IMR-90 (cell line): Measurements from ENCODE around the gene NDUFS5. TPM values are rescaled to one million over a fixed set of nuclear protein-coding genes. Genes with fewer than 3 reads are reported as not detected.

ENCODE experiments used
- ATAC-seq: fragments of 200-7000 bp; cut with Tn5 transposase; 2 replicates; pipeline ENCODE4 v1.9.1; 2020; ENCODE audit warnings: low read depth, mild to moderate bottlenecking, moderate library complexity
- BruUV-seq: library from RNA; stranded (reverse); fragments of 400-500 nt; replicated peaks from 2 replicates; lab custom pipeline; 2021; lab: Mats Ljungman, UMichigan
- CTCF ChIA-PET: fragments of 300-600 bp; formaldehyde crosslinking; extraction: SDS; loops from one replicate; lab custom pipeline; 2021; ENCODE audit warnings: antibody characterized with exemption; lab: Yijun Ruan, JAX
- POLR2A ChIA-PET: fragments of 300-600 bp; sonication (Branson Sonifier 250); formaldehyde crosslinking; loops from one replicate; lab custom pipeline; 2022; ENCODE audit warnings: antibody characterized with exemption; ENCODE audit not compliant: unreplicated experiment; lab: Charles Lee
- DNase-seq: peaks from one replicate; pipeline ENCODE4 v3.0.0; 2013
- H2AFZ ChIP-seq: replicated peaks from 2 replicates; pipeline ENCODE3; 2013; ENCODE audit warnings: low read length, mild to moderate bottlenecking; ENCODE audit not compliant: poor library complexity
- H2AK5ac ChIP-seq: 2 replicates; pipeline ENCODE4 v1.6.1; 2013; ENCODE audit warnings: low read depth, low read length, inconsistent platforms
- H2AK9ac ChIP-seq: replicated peaks from 2 replicates; pipeline ENCODE3; 2013; ENCODE audit warnings: mild to moderate bottlenecking, low read depth, low read length, moderate library complexity; ENCODE audit not compliant: poor library complexity
- H2BK120ac ChIP-seq: 2 replicates; pipeline ENCODE4 v1.6.1; 2013; ENCODE audit warnings: low read depth, low read length, inconsistent platforms
- H2BK15ac ChIP-seq: 3 replicates; pipeline ENCODE4 v1.6.1; 2013; ENCODE audit warnings: low read depth, low read length, inconsistent platforms
- H2BK20ac ChIP-seq: 2 replicates; pipeline ENCODE4 v1.6.1; 2013; ENCODE audit warnings: low read depth, mild to moderate bottlenecking, inconsistent platforms, low read length, moderate library complexity
- H2BK5ac ChIP-seq: 2 replicates; pipeline ENCODE4 v1.6.1; 2013; ENCODE audit warnings: mild to moderate bottlenecking, low read depth, low read length, inconsistent platforms; ENCODE audit not compliant: poor library complexity, severe bottlenecking
- H3K14ac ChIP-seq: replicated peaks from 2 replicates; pipeline ENCODE4 v1.6.1; 2013; ENCODE audit warnings: low read depth, low read length, inconsistent platforms
- H3K18ac ChIP-seq: 2 replicates; pipeline ENCODE4 v1.6.1; 2013; ENCODE audit warnings: low read depth, low read length, control low read depth
- H3K23ac ChIP-seq: 2 replicates; pipeline ENCODE4 v1.6.1; 2013; ENCODE audit warnings: low read depth, low read length, inconsistent platforms
- H3K27ac ChIP-seq: 2 replicates; pipeline ENCODE4 v1.5.1; 2013; ENCODE audit warnings: mild to moderate bottlenecking, control low read depth, low read length; ENCODE audit not compliant: insufficient read depth
- H3K27me3 ChIP-seq: 2 replicates; pipeline ENCODE4 v1.6.1; 2013; ENCODE audit warnings: low read length; ENCODE audit not compliant: control insufficient read depth, insufficient read depth
- H3K36me3 ChIP-seq: 2 replicates; pipeline ENCODE4 v1.6.1; 2013; ENCODE audit warnings: low read length, mixed read lengths; ENCODE audit not compliant: control insufficient read depth, insufficient read depth
- H3K4ac ChIP-seq: 2 replicates; pipeline ENCODE4 v1.6.1; 2013; ENCODE audit warnings: low read depth, low read length, inconsistent platforms
- H3K4me1 ChIP-seq: 2 replicates; pipeline ENCODE4 v1.6.1; 2013; ENCODE audit warnings: low read length, mixed read lengths; ENCODE audit not compliant: control insufficient read depth, insufficient read depth
- H3K4me2 ChIP-seq: 2 replicates; pipeline ENCODE4 v1.6.1; 2013; ENCODE audit warnings: low read depth, mild to moderate bottlenecking, control low read depth, low read length, moderate library complexity
- H3K4me3 ChIP-seq: 2 replicates; pipeline ENCODE4 v1.5.1; 2013; ENCODE audit warnings: low read depth, mild to moderate bottlenecking, control low read depth, low read length, moderate library complexity; ENCODE audit not compliant: insufficient read depth
- H3K56ac ChIP-seq: 2 replicates; pipeline ENCODE4 v1.6.1; 2013; ENCODE audit warnings: low read length, inconsistent platforms; ENCODE audit not compliant: insufficient read depth; ENCODE audit errors: extremely low read depth
- H3K79me1 ChIP-seq, 2 experiments: 2 replicates each; pipeline ENCODE4 v1.6.1; 2013; ENCODE audit warnings: low read length in 2 of 2, inconsistent platforms in 1 of 2, low read depth in 1 of 2
- H3K9ac ChIP-seq: 2 replicates; pipeline ENCODE4 v1.6.1; 2013; ENCODE audit warnings: low read depth, low read length, control low read depth
- H3K9me1 ChIP-seq: 2 replicates; pipeline ENCODE4 v1.6.1; 2013; ENCODE audit warnings: low read length, inconsistent platforms; ENCODE audit not compliant: insufficient read depth
- H3K9me3 ChIP-seq: 2 replicates; pipeline ENCODE4 v1.6.1; 2013; ENCODE audit warnings: low read length; ENCODE audit not compliant: control insufficient read depth, insufficient read depth
- H4K20me1 ChIP-seq: 2 replicates; pipeline ENCODE4 v1.6.1; 2013; ENCODE audit warnings: low read length, inconsistent platforms; ENCODE audit not compliant: insufficient read depth
- H4K5ac ChIP-seq: 2 replicates; pipeline ENCODE4 v1.6.1; 2013; ENCODE audit warnings: mild to moderate bottlenecking, low read depth, low read length, control low read depth
- H4K8ac ChIP-seq, 2 experiments: 2 replicates each; pipeline ENCODE4 v1.6.1; 2013; ENCODE audit warnings: low read depth in 2 of 2, low read length in 2 of 2, control low read depth in 1 of 2, inconsistent platforms in 1 of 2
- H4K91ac ChIP-seq: 2 replicates; pipeline ENCODE4 v1.6.1; 2013; ENCODE audit warnings: low read depth, low read length, inconsistent platforms; ENCODE audit not compliant: insufficient read depth
- CEBPB ChIP-seq: IDR thresholded peaks from 2 replicates; pipeline ENCODE4 v1.6.1; 2012; ENCODE audit warnings: low read depth, low read length, improper control_type of control experiment
- CHD1 ChIP-seq: IDR thresholded peaks from 2 replicates; pipeline ENCODE4 v1.6.1; 2012; ENCODE audit warnings: low read depth, low read length, improper control_type of control experiment
- CTCF ChIP-seq: conservative IDR thresholded peaks from 2 replicates; pipeline ENCODE4 v1.5.1; 2012; ENCODE audit warnings: mild to moderate bottlenecking, low read depth, low read length, improper control_type of control experiment
- ELK1 ChIP-seq: fragments of 150-350 bp; IDR thresholded peaks from 2 replicates; pipeline ENCODE4 v1.6.1; 2016; ENCODE audit warnings: low read depth, mild to moderate bottlenecking, low read length, moderate library complexity, borderline replicate concordance
- FOS ChIP-seq: fragments of 150-350 bp; IDR thresholded peaks from 2 replicates; pipeline ENCODE4 v1.6.1; 2016; ENCODE audit warnings: low read depth, low read length
- MAFK ChIP-seq: IDR thresholded peaks from 2 replicates; pipeline ENCODE4 v1.6.1; 2012; ENCODE audit warnings: low read depth, low read length, improper control_type of control experiment
- MAZ ChIP-seq: IDR thresholded peaks from 2 replicates; pipeline ENCODE4 v1.6.1; 2012; ENCODE audit warnings: low read depth, mild to moderate bottlenecking, low read length, improper control_type of control experiment, moderate library complexity, borderline replicate concordance
- NFE2L2 ChIP-seq: fragments of 150-350 bp; IDR thresholded peaks from 2 replicates; pipeline ENCODE4 v1.6.1; 2016; ENCODE audit warnings: low read depth, mild to moderate bottlenecking, low read length
- USF2 ChIP-seq: fragments of 150-350 bp; IDR thresholded peaks from 2 replicates; pipeline ENCODE4 v1.6.1; 2017; ENCODE audit warnings: mild to moderate bottlenecking, antibody characterized with exemption, low read length, low read depth
- WGBS, 2 experiments: methylation state at CpG; one replicate each; pipeline versions ENCODE4 v1.1.5 to v1.1.7; 2013; ENCODE audit warnings: missing lambda C conversion rate in 2 of 2; ENCODE audit not compliant: insufficient read length in 1 of 2; ENCODE audit errors: extremely low coverage in 2 of 2; 5-methylcytosine and 5-hydroxymethylcytosine counted together
- dilution Hi-C: fragments of 300-500 bp; cut with HindIII; formaldehyde crosslinking; loops from one replicate; pipeline ENCODE4 v1.14.3; 2018; ENCODE audit warnings: low sequenced_read_pairs; ENCODE audit not compliant: unreplicated experiment
- in situ Hi-C: fragments of 300-500 bp; cut with MboI; formaldehyde crosslinking; loops from 3 replicates; pipeline ENCODE4 v1.14.3; 2019; ENCODE audit warnings: low sequenced_read_pairs, inconsistent platforms, mixed read lengths
- intact Hi-C: fragments of 100-400 bp; cut with micrococcal nuclease; formaldehyde crosslinking; loops from 2 replicates; pipeline ENCODE4 v1.10.0; 2022
- polyA plus RNA-seq, 3 experiments: library from polyadenylated mRNA; depleted of rRNA; stranded (reverse); fragments of >200 nt; gene quantifications; 2 replicates each; pipeline ENCODE4 v1.2.3, GENCODE V29; 2012; ENCODE audit warnings: low replicate concordance in 1 of 3
- total RNA-seq: library from RNA; depleted of rRNA; stranded (reverse); fragments of >200 nt; gene quantifications from 2 replicates; pipeline ENCODE4 v1.2.3, GENCODE V29; 2012

Gene NDUFS5
- total and polyA plus RNA-seq, 2 of the 4 experiments (the other 2 are of a cell fraction): 645 to 1,092 TPM

GRCh38 chr1:39076127-39076798, 50.1 kb downstream of the NDUFS5 start:
- Histone ChIP-seq H2BK20ac (no peak overlapping the region), H2AK5ac (no peak overlapping the region), H3K56ac (no peak overlapping the region), H3K27ac (no peak overlapping the region), H3K23ac (no peak overlapping the region), H4K8ac (peak overlapping the region in 1 of 2 experiments; percentile 36; a peak in 1 of 4 replicates), H2AFZ (peak overlapping the region; percentile 58), H2AK9ac (no peak overlapping the region), H3K27me3 (peaks cover 10% of the 10 kb centered on the region), H2BK5ac (no peak overlapping the region), H4K5ac (no peak overlapping the region), H3K4me2 (peak overlapping the region; percentile 30; the same call in 1 of the 2 replicates), H3K36me3 (no peaks in the 10 kb centered on the region), H3K4ac (no peak overlapping the region), H2BK15ac (no peak overlapping the region), H4K20me1 (no peaks in the 10 kb centered on the region), H3K9me3 (no peaks in the 10 kb centered on the region), H3K14ac (no peak overlapping the region), H3K9ac (no peak overlapping the region), H3K18ac (no peak overlapping the region), H4K91ac (no peak overlapping the region), H3K4me3 (no peak overlapping the region), H2BK120ac (no peak overlapping the region), H3K79me1 (no peaks in the 10 kb centered on the region), H3K4me1 (peaks cover 3% of the 10 kb centered on the region; the same call in 1 of the 2 replicates), H3K9me1 (no peaks in the 10 kb centered on the region)
- 65% methylated on average over 6 of the region's 13 CpGs; no CpG with 5 or more reads in 1 of the 2 experiments for WGBS, 2 experiments
- DNase-seq (peak; percentile 65), ATAC-seq (peak; percentile 61)
- TF ChIP-seq MAFK (no peak), FOS (peak; percentile 49), CHD1 (no peak), CEBPB (no peak), CTCF (no peak), NFE2L2 (no peak), MAZ (no peak), USF2 (no peak), ELK1 (no peak)
- ChIA-PET CTCF (no interaction called here), POLR2A (interaction anchor here (0.5 kb wide), 1 partner anchor 76 kb away, joined by 6 read pairs; no protein-coding TSS in a partner anchor)
- dilution Hi-C loops: no loop called here
- in situ Hi-C loops: no loop called here
- intact Hi-C loops: no loop called here
- BruUV-seq: no TSS peak
